ENCODE measurements around the gene ATP2A1. TPM values are rescaled to one million over a fixed set of nuclear protein-coding genes. Genes with fewer than 3 reads are reported as not detected.

The ATP2A1 gene
- total and polyA plus RNA-seq, 8 donors, result 0.12 to 21.7 (median 1.1) TPM; not detected in 2

GRCh38 chr16:28875134-28876018 lies 2.9 kb upstream of the ATP2A1 start:
- H3K36me3 ChIP-seq, result peaks cover 29 to 51% (median 44%) of the 10 kb centered on the region in 4 donors
- H3K9me3 ChIP-seq, result no peaks in the 10 kb centered on the region
- intact Hi-C loops (cut with DNase I; ENCODE audit: low total_unique reads), result no loop called here
- no peak for TF ChIP-seq CTCF (IDR thresholded peaks at IDR 0.05)
- no peak for TF ChIP-seq EP300 (IDR thresholded peaks at IDR 0.05)
- TF ChIP-seq POLR2AphosphoS5 (IDR thresholded peaks at IDR 0.05), result no peak
- TF ChIP-seq POLR2A (IDR thresholded peaks at IDR 0.05), result no peak
- DNase-seq, result no peak
- H3K4me1 ChIP-seq, result peaks cover 11 to 18% (median 15%) of the 10 kb centered on the region in 4 donors
- H3K4me3 ChIP-seq, result no peak overlapping the region
- no peak overlapping the region for H3K27ac ChIP-seq
- WGBS, 5 donors, result 56 to 70% (median 63%) methylated on average over 13 of the region's 13 CpGs
- peaks cover 0 to 5% (median 0%) of the 10 kb centered on the region in 3 donors for H3K27me3 ChIP-seq

- Histone ChIP-seq H3K4me3 (no peak overlapping the region), H3K36me3 (peaks cover 24 to 44% (median 37%) of the 10 kb centered on the region in 4 donors), H3K4me1 (peaks cover 14 to 20% (median 18%) of the 10 kb centered on the region in 4 donors), H3K9me3 (no peaks in the 10 kb centered on the region), H3K27ac (no peak overlapping the region), H3K27me3 (peaks cover 0 to 13% (median 3%) of the 10 kb centered on the region in 3 donors)
- intact Hi-C loops (cut with DNase I; ENCODE audit: low total_unique reads), result no loop called here
- DNase-seq, result no peak
- WGBS, 5 donors, result 48 to 69% (median 60%) methylated on average over 14 to 17 of the region's 17 CpGs
- TF ChIP-seq CTCF (IDR thresholded peaks at IDR 0.05) (no peak), POLR2A (IDR thresholded peaks at IDR 0.05) (no peak), EP300 (IDR thresholded peaks at IDR 0.05) (no peak), POLR2AphosphoS5 (IDR thresholded peaks at IDR 0.05) (no peak)
These were observed 2.1 kb upstream of the ATP2A1 start for GRCh38 chr16:28876019-28876659.

GRCh38 chr16:28876973-28877654 lies 1.2 kb upstream of the ATP2A1 start:
- TF ChIP-seq POLR2AphosphoS5 (IDR thresholded peaks at IDR 0.05) (no peak), CTCF (IDR thresholded peaks at IDR 0.05) (no peak), EP300 (IDR thresholded peaks at IDR 0.05) (no peak), POLR2A (IDR thresholded peaks at IDR 0.05) (no peak)
- H3K27me3 ChIP-seq, result peaks cover 0 to 20% (median 3%) of the 10 kb centered on the region in 3 donors
- peaks cover 14 to 20% (median 18%) of the 10 kb centered on the region in 4 donors for H3K4me1 ChIP-seq
- no peak overlapping the region for H3K27ac ChIP-seq
- intact Hi-C loops (cut with DNase I; ENCODE audit: low total_unique reads), result no loop called here
- no peak for DNase-seq
- H3K9me3 ChIP-seq, result no peaks in the 10 kb centered on the region
- no peak overlapping the region for H3K4me3 ChIP-seq
- 44 to 62% (median 51%) methylated on average over 11 to 12 of the region's 12 CpGs for WGBS, 5 donors
- peaks cover 14 to 34% (median 27%) of the 10 kb centered on the region in 4 donors for H3K36me3 ChIP-seq

GRCh38 chr16:28877655-28878000 lies 660 bp upstream of the ATP2A1 start:
- TF ChIP-seq EP300 (IDR thresholded peaks at IDR 0.05), result no peak
- TF ChIP-seq POLR2AphosphoS5 (IDR thresholded peaks at IDR 0.05), result no peak
- no peak for TF ChIP-seq POLR2A (IDR thresholded peaks at IDR 0.05)
- no peak for TF ChIP-seq CTCF (IDR thresholded peaks at IDR 0.05)

More at GRCh38 chr16:28877655-28878000, 660 bp upstream of the ATP2A1 start:
- DNase-seq, result no peak
- Histone ChIP-seq H3K9me3 (no peaks in the 10 kb centered on the region), H3K27me3 (peaks cover 0 to 25% (median 3%) of the 10 kb centered on the region in 3 donors), H3K4me3 (no peak overlapping the region), H3K4me1 (peaks cover 14 to 20% (median 18%) of the 10 kb centered on the region in 4 donors), H3K36me3 (peaks cover 9 to 29% (median 22%) of the 10 kb centered on the region in 4 donors), H3K27ac (no peak overlapping the region)
- intact Hi-C loops (cut with DNase I; ENCODE audit: low total_unique reads), result no loop called here
- 46 to 76% (median 63%) methylated on average over 2 of the region's 2 CpGs for WGBS, 5 donors
